HG03354 (cell line): ENCODE measurements around the gene TCEANC.
A peak's percentile ranks its signal among the peaks of the same experiment; 100 is the strongest.
"Not testable (repeated sequence)": the region's sequence is repeated elsewhere in the genome, so short reads cannot be mapped to it uniquely, and the experiment has no call there.

ENCODE experiments used
- ATAC-seq: cut with Tn5 transposase; IDR thresholded peaks from one replicate; pipeline ENCODE4 v1.9.1; 2021; ENCODE audit warnings: mild to moderate bottlenecking; ENCODE audit not compliant: unreplicated experiment, poor library complexity, severe bottlenecking

The TCEANC gene

GRCh38 chrX:13654116-13654515, 1.2 kb downstream of the TCEANC start:
- ATAC-seq = no peak

GRCh38 chrX:13655674-13656073, 2.7 kb downstream of the TCEANC start:
- no peak for ATAC-seq

- ATAC-seq = no peak
Observed at GRCh38 chrX:13658602-13659001, 5.7 kb downstream of the TCEANC start.

- ATAC-seq = no peak
Observed at GRCh38 chrX:13659063-13659462, 6.1 kb downstream of the TCEANC start.

GRCh38 chrX:13661735-13662288, 8.9 kb downstream of the TCEANC start:
- ATAC-seq = no peak

- ATAC-seq = peak; percentile 48
Observed at GRCh38 chrX:13662355-13662791, 9.4 kb downstream of the TCEANC start.

- no peak for ATAC-seq
Observed at GRCh38 chrX:13664020-13664419, 11.1 kb downstream of the TCEANC start.

- no peak for ATAC-seq
Observed at GRCh38 chrX:13666836-13667235, 13.9 kb downstream of the TCEANC start.

- ATAC-seq = no peak
Observed at GRCh38 chrX:13667919-13668318, 15.0 kb downstream of the TCEANC start.

- peak; percentile 90 for ATAC-seq
Observed at GRCh38 chrX:13669246-13669737, 16.4 kb downstream of the TCEANC start.

- ATAC-seq = not testable (repeated sequence)
Observed at GRCh38 chrX:13669755-13670154, 16.8 kb downstream of the TCEANC start.

- no peak for ATAC-seq
Observed at GRCh38 chrX:13670197-13670596, 17.3 kb downstream of the TCEANC start.

GRCh38 chrX:13673016-13673415, 20.1 kb downstream of the TCEANC start:
- no peak for ATAC-seq

GRCh38 chrX:13676885-13677284, 23.9 kb downstream of the TCEANC start:
- no peak for ATAC-seq

- ATAC-seq = not testable (repeated sequence)
Observed at GRCh38 chrX:13679700-13680099, 26.8 kb downstream of the TCEANC start.

GRCh38 chrX:13681595-13681994, 28.7 kb downstream of the TCEANC start:
- no peak for ATAC-seq

GRCh38 chrX:13684361-13684760, 31.4 kb downstream of the TCEANC start:
- no peak for ATAC-seq

GRCh38 chrX:13685126-13685763, 32.3 kb downstream of the TCEANC start:
- no peak for ATAC-seq

- ATAC-seq = no peak
Observed at GRCh38 chrX:13687203-13687602, 34.3 kb downstream of the TCEANC start.

- ATAC-seq = no peak
Observed at GRCh38 chrX:13688384-13688957, 35.5 kb downstream of the TCEANC start.
